Panc1 (cell line): Measurements from ENCODE around the gene SLC9A9. TPM values are rescaled to one million over a fixed set of nuclear protein-coding genes. Genes with fewer than 3 reads are reported as not detected.

ENCODE experiments used
- ATAC-seq: fragments of 200-7000 bp; cut with Tn5 transposase; 2 replicates; pipeline ENCODE4 v1.9.1; 2020; ENCODE audit warnings: mild to moderate bottlenecking, moderate library complexity
- BruUV-seq: library from RNA; stranded (reverse); fragments of 400-500 nt; replicated peaks from 2 replicates; lab custom pipeline; 2021; lab: Mats Ljungman, UMichigan
- CTCF ChIA-PET: fragments of 300-600 bp; sonication (Branson Sonifier 250); formaldehyde crosslinking; loops from one replicate; lab custom pipeline; 2022; ENCODE audit warnings: antibody characterized with exemption; lab: Charles Lee
- POLR2A ChIA-PET: fragments of 300-600 bp; sonication (Branson Sonifier 250); formaldehyde crosslinking; loops from one replicate; lab custom pipeline; 2022; ENCODE audit warnings: antibody characterized with exemption; lab: Charles Lee
- DNase-seq: peaks from one replicate; pipeline ENCODE4 v3.0.0-alpha.2; 2010; ENCODE audit warnings: low read depth, low spot score
- H3K27ac ChIP-seq: 2 replicates; pipeline ENCODE4 v1.5.1; 2011; ENCODE audit warnings: mild to moderate bottlenecking, low read length, inconsistent platforms
- H3K27me3 ChIP-seq: fragments of 200-500 bp; sonication (Bioruptor generic); 2 replicates; pipeline ENCODE4 v1.6.0; 2014; ENCODE audit warnings: low read length, inconsistent platforms; ENCODE audit not compliant: control insufficient read depth, insufficient read depth
- H3K36me3 ChIP-seq: fragments of 200-500 bp; sonication (Bioruptor generic); 2 replicates; pipeline ENCODE4 v1.5.1; 2014; ENCODE audit warnings: inconsistent platforms, mild to moderate bottlenecking, low read length, moderate library complexity; ENCODE audit not compliant: control insufficient read depth, insufficient read depth
- H3K4me1 ChIP-seq: 2 replicates; pipeline ENCODE4 v1.5.1; 2011; ENCODE audit warnings: inconsistent platforms, mild to moderate bottlenecking, low read length, moderate library complexity; ENCODE audit not compliant: control insufficient read depth, insufficient read depth
- H3K4me3 ChIP-seq, 2 experiments: 2 replicates each; pipeline ENCODE4 v1.5.1; 2011 to 2012; ENCODE audit warnings: low read depth in 2 of 2, low read length in 2 of 2, mild to moderate bottlenecking in 2 of 2, inconsistent platforms in 1 of 2, moderate library complexity in 1 of 2
- H3K9me3 ChIP-seq: fragments of 200-500 bp; sonication (Bioruptor generic); 2 replicates; pipeline ENCODE4 v1.5.1; 2014; ENCODE audit warnings: low read depth, mild to moderate bottlenecking, inconsistent platforms, low read length, moderate library complexity; ENCODE audit not compliant: control insufficient read depth, insufficient read depth
- POLR2AphosphoS5 ChIP-seq: IDR thresholded peaks from 2 replicates; pipeline ENCODE4 v1.6.1; 2012; ENCODE audit warnings: mild to moderate bottlenecking, low read depth, low read length, moderate library complexity
- SIN3A ChIP-seq: IDR thresholded peaks from 2 replicates; pipeline ENCODE4 v1.6.1; 2012; ENCODE audit warnings: low read depth, mild to moderate bottlenecking, low read length, moderate library complexity, borderline replicate concordance; ENCODE audit not compliant: insufficient read depth
- TCF7L2 ChIP-seq: IDR thresholded peaks from 2 replicates; pipeline ENCODE4 v1.6.1; 2011; ENCODE audit warnings: mild to moderate bottlenecking, low read depth, low read length, inconsistent platforms
- in situ Hi-C: cut with HindIII; loops from 2 replicates; pipeline ENCODE4 v1.10.0; 2016; ENCODE audit warnings: low sequenced_read_pairs, low pct_unique_long_range_greater_than_20kb
- intact Hi-C: fragments of 100-400 bp; cut with micrococcal nuclease; formaldehyde crosslinking; loops from one replicate; pipeline ENCODE4 v1.10.0; 2022; ENCODE audit not compliant: unreplicated experiment
- total RNA-seq: library from RNA; stranded (reverse); gene quantifications from one replicate; pipeline ENCODE4 v1.2.1, GENCODE V29; 2021; ENCODE audit not compliant: unreplicated experiment
- TF ChIP-seq, protein P1 (sequence below), 2 experiments: IDR thresholded peaks; 2 replicates each; pipeline ENCODE4 v1.6.1; 2011 to 2012; ENCODE audit warnings: low read depth in 2 of 2, control low read depth in 1 of 2, low read length in 1 of 2, mild to moderate bottlenecking in 1 of 2, moderate library complexity in 1 of 2; ENCODE audit not compliant: insufficient read depth in 1 of 2
- TF ChIP-seq, protein P2 (sequence below): fragments of 450-650 bp; IDR thresholded peaks from 2 replicates; pipeline ENCODE4 v1.5.1; 2017; ENCODE audit warnings: mild to moderate bottlenecking

SLC9A9 gene
- total RNA-seq, 1 experiment from 2014 or later = not detected

DNA sequence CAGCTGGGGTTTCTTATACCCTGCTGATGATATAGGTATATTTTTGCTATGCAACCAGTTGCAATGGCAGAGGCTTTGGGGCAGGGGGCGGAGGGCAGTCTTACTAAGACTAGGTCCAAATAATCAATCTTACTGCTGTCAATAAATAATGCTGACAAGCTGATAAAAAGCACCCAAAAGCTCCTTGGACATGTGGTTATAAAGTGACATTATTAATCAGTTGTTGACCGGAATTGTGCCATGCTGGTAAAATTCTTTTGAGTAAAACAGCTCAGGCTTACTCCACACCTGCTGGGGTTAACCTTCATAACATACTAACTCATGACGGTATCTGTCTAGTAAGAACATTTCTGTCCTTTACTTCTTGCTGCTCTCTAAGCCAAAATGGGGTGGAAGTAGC is 626.8 kb downstream of the SLC9A9 start:
- Histone ChIP-seq H3K4me1 (no peaks in the 10 kb centered on the region), H3K36me3 (no peaks in the 10 kb centered on the region), H3K4me3 (no peak overlapping the region), H3K27ac (no peak overlapping the region), H3K9me3 (no peaks in the 10 kb centered on the region), H3K27me3 (peaks cover 3% of the 10 kb centered on the region; the same call in 1 of the 2 replicates)
- POLR2A ChIA-PET = no interaction called here
- CTCF ChIA-PET = no interaction called here
- no peak for ATAC-seq
- intact Hi-C loops = no loop called here
- DNase-seq = no peak
- no peak for TF ChIP-seq POLR2AphosphoS5
- TF ChIP-seq, protein P1, sequence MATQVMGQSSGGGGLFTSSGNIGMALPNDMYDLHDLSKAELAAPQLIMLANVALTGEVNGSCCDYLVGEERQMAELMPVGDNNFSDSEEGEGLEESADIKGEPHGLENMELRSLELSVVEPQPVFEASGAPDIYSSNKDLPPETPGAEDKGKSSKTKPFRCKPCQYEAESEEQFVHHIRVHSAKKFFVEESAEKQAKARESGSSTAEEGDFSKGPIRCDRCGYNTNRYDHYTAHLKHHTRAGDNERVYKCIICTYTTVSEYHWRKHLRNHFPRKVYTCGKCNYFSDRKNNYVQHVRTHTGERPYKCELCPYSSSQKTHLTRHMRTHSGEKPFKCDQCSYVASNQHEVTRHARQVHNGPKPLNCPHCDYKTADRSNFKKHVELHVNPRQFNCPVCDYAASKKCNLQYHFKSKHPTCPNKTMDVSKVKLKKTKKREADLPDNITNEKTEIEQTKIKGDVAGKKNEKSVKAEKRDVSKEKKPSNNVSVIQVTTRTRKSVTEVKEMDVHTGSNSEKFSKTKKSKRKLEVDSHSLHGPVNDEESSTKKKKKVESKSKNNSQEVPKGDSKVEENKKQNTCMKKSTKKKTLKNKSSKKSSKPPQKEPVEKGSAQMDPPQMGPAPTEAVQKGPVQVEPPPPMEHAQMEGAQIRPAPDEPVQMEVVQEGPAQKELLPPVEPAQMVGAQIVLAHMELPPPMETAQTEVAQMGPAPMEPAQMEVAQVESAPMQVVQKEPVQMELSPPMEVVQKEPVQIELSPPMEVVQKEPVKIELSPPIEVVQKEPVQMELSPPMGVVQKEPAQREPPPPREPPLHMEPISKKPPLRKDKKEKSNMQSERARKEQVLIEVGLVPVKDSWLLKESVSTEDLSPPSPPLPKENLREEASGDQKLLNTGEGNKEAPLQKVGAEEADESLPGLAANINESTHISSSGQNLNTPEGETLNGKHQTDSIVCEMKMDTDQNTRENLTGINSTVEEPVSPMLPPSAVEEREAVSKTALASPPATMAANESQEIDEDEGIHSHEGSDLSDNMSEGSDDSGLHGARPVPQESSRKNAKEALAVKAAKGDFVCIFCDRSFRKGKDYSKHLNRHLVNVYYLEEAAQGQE (IDR thresholded peaks at IDR 0.05; ENCODE audit: insufficient read depth in 1 of 2, low read depth in 2 of 2, low read length in 1 of 2) = no peak
- no peak for TF ChIP-seq SIN3A
- TF ChIP-seq TCF7L2 = no peak
- TF ChIP-seq, protein P2, sequence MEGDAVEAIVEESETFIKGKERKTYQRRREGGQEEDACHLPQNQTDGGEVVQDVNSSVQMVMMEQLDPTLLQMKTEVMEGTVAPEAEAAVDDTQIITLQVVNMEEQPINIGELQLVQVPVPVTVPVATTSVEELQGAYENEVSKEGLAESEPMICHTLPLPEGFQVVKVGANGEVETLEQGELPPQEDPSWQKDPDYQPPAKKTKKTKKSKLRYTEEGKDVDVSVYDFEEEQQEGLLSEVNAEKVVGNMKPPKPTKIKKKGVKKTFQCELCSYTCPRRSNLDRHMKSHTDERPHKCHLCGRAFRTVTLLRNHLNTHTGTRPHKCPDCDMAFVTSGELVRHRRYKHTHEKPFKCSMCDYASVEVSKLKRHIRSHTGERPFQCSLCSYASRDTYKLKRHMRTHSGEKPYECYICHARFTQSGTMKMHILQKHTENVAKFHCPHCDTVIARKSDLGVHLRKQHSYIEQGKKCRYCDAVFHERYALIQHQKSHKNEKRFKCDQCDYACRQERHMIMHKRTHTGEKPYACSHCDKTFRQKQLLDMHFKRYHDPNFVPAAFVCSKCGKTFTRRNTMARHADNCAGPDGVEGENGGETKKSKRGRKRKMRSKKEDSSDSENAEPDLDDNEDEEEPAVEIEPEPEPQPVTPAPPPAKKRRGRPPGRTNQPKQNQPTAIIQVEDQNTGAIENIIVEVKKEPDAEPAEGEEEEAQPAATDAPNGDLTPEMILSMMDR = no peak
- in situ Hi-C loops = no loop called here
- BruUV-seq = no TSS peak

DNA sequence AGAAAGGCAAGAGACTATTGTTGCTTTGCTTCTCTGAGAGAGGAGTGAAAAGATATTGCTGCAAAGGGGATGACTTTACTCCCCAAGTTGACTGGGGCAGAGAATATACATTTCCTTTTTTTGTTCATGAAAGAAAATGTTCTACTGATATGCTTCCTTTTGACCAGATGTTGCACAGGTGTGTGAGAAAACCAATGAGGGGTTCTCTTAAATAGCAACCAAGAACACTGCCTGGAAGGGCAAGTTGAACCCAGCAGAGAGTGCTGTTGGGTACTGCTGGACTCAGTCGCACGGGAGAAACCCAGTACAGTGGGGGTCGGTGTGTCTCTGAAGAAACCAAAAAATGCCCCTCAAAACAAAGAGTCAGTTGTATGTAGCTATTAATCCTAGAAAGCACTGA is 627.5 kb downstream of the SLC9A9 start:
- TF ChIP-seq, protein P2 = no peak
- no peak for TF ChIP-seq POLR2AphosphoS5
- TF ChIP-seq, protein P1 (IDR thresholded peaks at IDR 0.05; ENCODE audit: insufficient read depth in 1 of 2, low read depth in 2 of 2, low read length in 1 of 2) = no peak
- intact Hi-C loops = no loop called here
- in situ Hi-C loops = no loop called here
- BruUV-seq = no TSS peak
- Histone ChIP-seq H3K4me3 (no peak overlapping the region), H3K4me1 (no peaks in the 10 kb centered on the region), H3K36me3 (no peaks in the 10 kb centered on the region), H3K27ac (no peak overlapping the region), H3K27me3 (no peaks in the 10 kb centered on the region; the same call in 1 of the 2 replicates), H3K9me3 (no peaks in the 10 kb centered on the region)
- ChIA-PET POLR2A (no interaction called here), CTCF (no interaction called here)
- ATAC-seq (no peak), DNase-seq (no peak)
